HG02642 (cell line): ENCODE measurements around the gene LIMCH1.
"Not testable (repeated sequence)": the region's sequence is repeated elsewhere in the genome, so short reads cannot be mapped to it uniquely, and the experiment has no call there.

ENCODE experiments used
- ATAC-seq: cut with Tn5 transposase; IDR thresholded peaks from one replicate; pipeline ENCODE4 v1.9.1; 2021; ENCODE audit warnings: mild to moderate bottlenecking; ENCODE audit not compliant: unreplicated experiment, poor library complexity

LIMCH1 gene

DNA sequence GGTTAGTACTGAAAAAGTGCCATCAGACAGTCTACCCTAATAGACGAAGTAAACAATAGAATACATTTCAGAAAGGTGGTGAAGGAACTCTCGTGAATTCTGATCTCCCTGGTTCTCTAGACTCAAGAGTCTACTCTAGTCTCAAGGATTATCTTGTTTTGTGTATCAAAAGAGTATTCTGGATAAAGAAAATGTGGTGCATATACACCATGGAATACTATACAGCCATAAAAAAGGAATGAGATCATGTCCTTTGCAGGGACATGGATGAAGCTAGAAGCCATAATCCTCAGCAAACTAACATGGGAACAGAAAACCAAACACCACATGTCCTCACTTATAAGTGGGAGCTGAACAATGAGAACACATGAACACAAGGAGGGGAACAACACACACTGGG, 173.7 kb downstream of the LIMCH1 start:
- not testable (repeated sequence) for ATAC-seq

DNA sequence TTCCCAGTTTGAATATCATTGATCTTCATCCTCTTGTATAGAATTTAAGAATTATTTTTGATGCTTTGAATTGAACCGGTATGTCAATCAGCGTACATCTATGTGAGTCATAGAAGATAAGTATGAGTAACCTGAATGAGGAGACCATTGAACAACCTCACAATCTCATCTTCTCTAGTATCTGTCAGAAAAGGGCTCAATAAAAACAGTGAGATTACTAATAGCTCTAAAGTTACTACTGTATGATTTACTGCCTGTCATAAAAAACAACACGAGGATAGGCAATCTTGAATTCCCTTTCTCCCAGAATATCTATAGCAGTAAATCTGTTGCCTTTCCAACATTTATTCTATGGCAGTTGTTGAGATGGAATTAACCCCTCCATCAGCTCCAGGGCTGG, 174.5 kb downstream of the LIMCH1 start:
- no peak for ATAC-seq

DNA sequence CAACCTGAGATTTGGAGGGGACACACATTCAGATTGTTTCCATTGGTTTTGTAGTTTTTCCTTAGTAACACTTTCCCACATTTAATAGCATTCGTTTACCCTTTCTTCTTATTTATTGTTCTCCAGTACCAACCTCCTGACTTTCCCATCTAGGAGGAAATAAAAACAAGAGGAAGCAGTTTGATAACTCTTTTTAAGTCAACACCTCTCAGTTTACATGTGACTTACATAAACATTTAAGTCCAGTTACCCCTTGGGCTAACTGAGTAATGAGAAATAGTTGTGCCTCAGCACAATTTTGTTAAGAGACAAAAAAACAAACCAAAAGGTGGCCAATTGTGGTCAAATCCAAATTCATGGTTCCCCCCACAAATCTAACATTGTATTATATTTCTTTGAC, 175.8 kb downstream of the LIMCH1 start:
- no peak for ATAC-seq

DNA sequence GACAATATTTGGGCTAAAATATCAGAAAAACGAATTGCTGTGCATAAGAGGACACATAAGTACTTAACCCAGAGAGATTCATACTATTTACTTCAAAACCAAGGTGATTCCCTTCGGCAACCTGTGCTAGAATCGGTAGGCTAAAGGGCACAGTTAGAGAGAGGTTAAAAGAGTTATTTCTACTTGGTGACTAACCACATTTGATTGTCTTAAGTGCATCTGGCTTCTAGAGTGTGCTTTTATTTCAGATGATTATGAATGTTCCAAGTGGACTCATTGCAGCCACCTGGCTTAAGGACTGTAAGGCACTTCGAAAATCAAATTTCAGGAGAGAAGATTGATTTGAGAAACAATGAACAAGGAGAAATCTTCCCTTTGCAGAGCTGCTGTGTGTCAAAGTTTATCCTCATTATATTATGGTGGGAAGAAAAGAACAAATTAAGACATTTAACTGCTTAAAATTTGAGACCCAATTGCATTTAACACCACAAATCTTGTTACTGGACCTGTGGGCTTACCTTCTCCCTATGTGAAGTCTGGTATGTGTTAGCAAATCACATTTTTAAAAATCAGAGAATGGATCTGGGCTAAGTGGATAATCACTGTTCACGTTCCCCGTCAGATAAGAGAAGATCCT, 176.5 kb downstream of the LIMCH1 start:
- ATAC-seq: no peak

- ATAC-seq: no peak
Observed at GRCh38 chr4:41715155-41715554, 177.2 kb downstream of the LIMCH1 start.

GRCh38 chr4:41718907-41719306, 180.9 kb downstream of the LIMCH1 start:
- no peak for ATAC-seq

GRCh38 chr4:41719417-41719816, 181.5 kb downstream of the LIMCH1 start:
- no peak for ATAC-seq

- ATAC-seq: no peak
Observed at GRCh38 chr4:41722181-41722580, 184.2 kb downstream of the LIMCH1 start.

DNA sequence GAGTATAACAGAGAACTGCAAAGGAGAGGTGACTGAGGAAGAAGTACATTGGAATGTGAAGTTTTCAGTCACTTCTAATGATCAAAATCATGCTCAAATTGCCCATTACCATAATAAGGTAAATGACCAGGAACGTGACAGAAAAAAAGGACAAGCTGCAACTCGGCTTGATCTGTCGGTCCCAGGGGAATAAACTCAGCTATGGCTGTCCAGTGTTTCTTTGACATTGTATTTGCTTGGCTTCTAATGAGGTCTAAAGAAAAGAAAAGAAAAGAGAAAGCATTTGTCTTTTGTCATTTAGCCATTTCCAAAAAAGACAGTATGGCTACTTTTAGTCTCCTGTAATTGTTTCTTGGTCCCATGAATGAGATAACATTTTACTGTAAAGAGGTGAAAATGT, 185.3 kb downstream of the LIMCH1 start:
- ATAC-seq: no peak

GRCh38 chr4:41725254-41725653, 187.3 kb downstream of the LIMCH1 start:
- no peak for ATAC-seq

GRCh38 chr4:41727861-41728572, 190.1 kb downstream of the LIMCH1 start:
- ATAC-seq: no peak

DNA sequence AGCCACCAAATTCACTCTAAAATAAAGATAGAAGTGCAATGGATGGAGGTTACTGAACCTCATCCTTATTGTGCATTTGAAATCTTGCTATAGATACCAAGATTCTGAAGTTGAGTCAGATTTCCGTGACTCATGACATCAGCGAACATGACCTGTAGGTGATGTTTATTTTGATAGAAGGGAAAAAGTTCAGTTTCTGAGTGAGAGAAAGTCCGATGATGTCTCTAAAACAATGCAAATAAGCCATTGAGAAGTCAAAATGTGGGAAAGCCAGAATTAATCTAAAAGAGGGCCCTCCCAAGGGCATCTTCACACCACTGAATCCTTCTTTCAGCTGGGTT, 190.6 kb downstream of the LIMCH1 start:
- ATAC-seq: no peak

DNA sequence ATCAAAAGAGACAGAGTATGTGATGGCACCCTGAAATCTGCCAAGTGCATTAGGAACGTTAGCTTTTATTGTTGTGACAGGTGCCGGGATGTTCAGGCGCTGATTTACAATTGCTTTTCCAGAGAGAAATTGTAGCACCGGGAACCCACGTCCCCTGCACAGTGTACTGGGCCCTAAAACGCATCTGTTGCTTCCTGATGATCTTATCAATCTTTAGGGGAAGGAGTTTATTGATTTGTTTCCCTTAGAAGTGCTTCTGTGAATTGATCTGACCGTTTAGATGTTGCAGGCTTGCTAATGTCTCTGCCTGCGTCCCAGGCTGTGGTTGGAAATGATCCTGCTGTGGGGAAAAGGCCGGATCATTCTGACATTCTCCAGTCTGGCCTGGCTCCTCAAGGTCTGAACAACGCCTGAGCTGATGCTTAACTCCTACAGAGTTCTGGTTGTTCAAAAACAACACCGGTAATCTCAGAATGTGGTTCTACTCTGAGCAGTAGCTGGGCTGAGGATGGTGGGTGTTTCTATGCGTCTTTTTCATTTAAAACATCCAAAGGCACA, 193.7 kb downstream of the LIMCH1 start:
- ATAC-seq: no peak

- no peak for ATAC-seq
Observed at GRCh38 chr4:41734371-41734770, 196.4 kb downstream of the LIMCH1 start.

DNA sequence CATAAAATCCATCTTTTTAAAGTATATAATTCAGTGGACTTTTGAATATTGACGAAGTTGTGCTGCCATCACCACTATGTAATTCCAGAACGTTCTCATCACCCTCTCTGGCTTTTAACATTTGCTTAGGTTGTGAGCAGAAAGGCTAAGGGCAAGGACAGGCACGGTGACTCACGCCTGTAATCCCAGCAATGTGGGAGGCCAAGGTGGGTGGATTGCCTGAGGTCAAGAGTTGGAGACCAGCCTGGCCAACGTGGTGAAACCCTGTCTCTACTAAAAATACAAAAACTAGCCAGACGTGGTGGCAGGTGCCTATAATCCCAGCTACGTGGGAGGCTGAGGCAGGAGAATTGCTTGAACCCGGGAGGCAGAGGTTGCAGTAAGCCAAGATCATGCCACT, 199.5 kb downstream of the LIMCH1 start:
- ATAC-seq: not testable (repeated sequence)

- ATAC-seq: no peak
Observed at GRCh38 chr4:41741354-41741753, 203.4 kb downstream of the LIMCH1 start.

GRCh38 chr4:41744572-41745291, 206.8 kb downstream of the LIMCH1 start:
- ATAC-seq: no peak

GRCh38 chr4:41745292-41746024, 207.5 kb downstream of the LIMCH1 start:
- no peak for ATAC-seq

GRCh38 chr4:41746025-41746439, 208.1 kb downstream of the LIMCH1 start:
- ATAC-seq: no peak

- no peak for ATAC-seq
Observed at GRCh38 chr4:41746440-41747229, 208.7 kb downstream of the LIMCH1 start.
